ENCODE results near the gene ADAMTS13.
"Not testable (repeated sequence)": the region's sequence is repeated elsewhere in the genome, so short reads cannot be mapped to it uniquely, and the experiment has no call there.

Gene ADAMTS13

GRCh38 chr9:133425049-133425632, 3.0 kb downstream of the ADAMTS13 start:
- DNase-seq (ENCODE audit: low read depth in 2 of 2) = no peak

GRCh38 chr9:133426011-133426410, 3.8 kb downstream of the ADAMTS13 start:
- DNase-seq (ENCODE audit: low read depth in 2 of 2) = no peak

- DNase-seq (ENCODE audit: low read depth in 2 of 2) = no peak
Measured at GRCh38 chr9:133427658-133428348, 5.6 kb downstream of the ADAMTS13 start.

GRCh38 chr9:133428617-133429101, 6.5 kb downstream of the ADAMTS13 start:
- no peak for DNase-seq (ENCODE audit: low read depth in 2 of 2)

GRCh38 chr9:133429214-133429613, 7.0 kb downstream of the ADAMTS13 start:
- DNase-seq (ENCODE audit: low read depth in 2 of 2) = no peak

- DNase-seq (ENCODE audit: low read depth in 2 of 2) = no peak
Measured at GRCh38 chr9:133429641-133430161, 7.5 kb downstream of the ADAMTS13 start.

GRCh38 chr9:133430244-133430643, 8.1 kb downstream of the ADAMTS13 start:
- DNase-seq (ENCODE audit: low read depth in 2 of 2) = no peak

GRCh38 chr9:133433351-133433843, 11.2 kb downstream of the ADAMTS13 start:
- no peak for DNase-seq (ENCODE audit: low read depth in 2 of 2)

GRCh38 chr9:133436681-133437080, 14.5 kb downstream of the ADAMTS13 start:
- DNase-seq (ENCODE audit: low read depth in 2 of 2) = no peak

- no peak for DNase-seq (ENCODE audit: low read depth in 2 of 2)
Measured at GRCh38 chr9:133437753-133438531, 15.8 kb downstream of the ADAMTS13 start.

- DNase-seq (ENCODE audit: low read depth in 2 of 2) = no peak
Measured at GRCh38 chr9:133439337-133439736, 17.2 kb downstream of the ADAMTS13 start.

- no peak for DNase-seq (ENCODE audit: low read depth in 2 of 2)
Measured at GRCh38 chr9:133440874-133441273, 18.7 kb downstream of the ADAMTS13 start.

- no peak for DNase-seq (ENCODE audit: low read depth in 2 of 2)
Measured at GRCh38 chr9:133441571-133441970, 19.4 kb downstream of the ADAMTS13 start.

- no peak for DNase-seq (ENCODE audit: low read depth in 2 of 2)
Measured at GRCh38 chr9:133443248-133443647, 21.1 kb downstream of the ADAMTS13 start.

GRCh38 chr9:133443982-133444381, 21.8 kb downstream of the ADAMTS13 start:
- no peak for DNase-seq (ENCODE audit: low read depth in 2 of 2)

GRCh38 chr9:133445293-133445969, 23.3 kb downstream of the ADAMTS13 start:
- DNase-seq (ENCODE audit: low read depth in 2 of 2) = no peak

GRCh38 chr9:133448487-133448972, 26.4 kb downstream of the ADAMTS13 start:
- DNase-seq (ENCODE audit: low read depth in 2 of 2) = no peak

- DNase-seq (ENCODE audit: low read depth in 2 of 2) = no peak
Measured at GRCh38 chr9:133449760-133450159, 27.6 kb downstream of the ADAMTS13 start.

GRCh38 chr9:133451865-133452264, 29.7 kb downstream of the ADAMTS13 start:
- DNase-seq (ENCODE audit: low read depth in 2 of 2) = not testable (repeated sequence)

- DNase-seq (ENCODE audit: low read depth in 2 of 2) = no peak
Measured at GRCh38 chr9:133452562-133452961, 30.4 kb downstream of the ADAMTS13 start.

- DNase-seq (ENCODE audit: low read depth in 2 of 2) = no peak
Measured at GRCh38 chr9:133453651-133454050, 31.5 kb downstream of the ADAMTS13 start.
